Stimulated activated naive CD4-positive, alpha-beta T cell (primary cell): ENCODE measurements around the gene WDFY1.

Experiments
- DNase-seq, 6 experiments: peaks; one replicate each; lab custom pipeline; 2025; lab: John Stamatoyannopoulos, UW

The WDFY1 gene

GRCh38 chr2:223856584-223856983 lies 88.6 kb downstream of the WDFY1 start:
- no peak for DNase-seq

DNA sequence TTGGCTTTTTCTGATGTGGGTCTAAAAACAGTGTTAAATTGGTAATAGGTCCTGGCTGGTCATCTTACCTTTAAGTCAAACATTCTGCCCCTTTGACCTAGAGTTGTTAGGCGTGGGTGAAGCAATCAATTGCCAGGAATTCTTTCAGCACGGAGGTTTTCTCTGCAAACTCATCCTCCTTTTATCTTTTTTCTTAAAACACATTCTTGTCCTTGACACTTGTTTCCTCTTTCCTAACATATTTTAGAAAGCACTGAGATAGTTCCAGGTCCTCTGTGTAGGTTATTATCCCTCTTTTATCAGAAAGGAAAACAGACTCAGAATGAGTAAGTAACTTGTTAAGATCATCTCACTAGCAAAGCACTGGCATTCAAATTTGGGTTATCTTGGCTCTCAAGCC lies 89.1 kb downstream of the WDFY1 start:
- no peak for DNase-seq

GRCh38 chr2:223855426-223855825 lies 89.7 kb downstream of the WDFY1 start:
- no peak for DNase-seq

GRCh38 chr2:223854741-223855140 lies 90.4 kb downstream of the WDFY1 start:
- DNase-seq: no peak

GRCh38 chr2:223853425-223853837 lies 91.7 kb downstream of the WDFY1 start:
- DNase-seq: no peak

DNA sequence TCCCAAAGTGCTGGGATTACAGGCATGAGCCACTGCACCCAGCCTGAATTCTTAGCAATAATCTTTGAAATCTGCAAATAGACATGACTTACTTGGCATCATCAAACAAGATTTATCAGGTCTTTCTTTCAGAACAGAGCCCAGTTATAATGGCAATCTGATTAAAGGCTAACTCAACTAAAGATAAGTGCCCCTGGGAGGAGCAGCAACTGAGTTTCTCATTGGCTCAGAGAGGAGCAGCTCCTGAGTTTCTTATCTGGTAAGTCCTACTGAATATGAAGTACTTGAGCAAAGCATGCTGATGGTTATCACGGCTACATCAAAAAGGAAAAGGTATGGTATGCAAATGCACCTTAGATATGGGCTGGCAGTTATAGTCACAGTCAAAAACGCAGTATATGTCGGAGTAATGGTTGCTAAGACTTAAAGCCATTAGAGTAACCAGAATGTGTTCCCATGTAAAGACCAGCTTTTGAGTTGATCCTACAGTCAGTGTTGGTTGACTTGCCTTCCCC lies 92.8 kb downstream of the WDFY1 start:
- no peak for DNase-seq

- no peak for DNase-seq
Measured at GRCh38 chr2:223847410-223847809, 97.7 kb downstream of the WDFY1 start.

DNA sequence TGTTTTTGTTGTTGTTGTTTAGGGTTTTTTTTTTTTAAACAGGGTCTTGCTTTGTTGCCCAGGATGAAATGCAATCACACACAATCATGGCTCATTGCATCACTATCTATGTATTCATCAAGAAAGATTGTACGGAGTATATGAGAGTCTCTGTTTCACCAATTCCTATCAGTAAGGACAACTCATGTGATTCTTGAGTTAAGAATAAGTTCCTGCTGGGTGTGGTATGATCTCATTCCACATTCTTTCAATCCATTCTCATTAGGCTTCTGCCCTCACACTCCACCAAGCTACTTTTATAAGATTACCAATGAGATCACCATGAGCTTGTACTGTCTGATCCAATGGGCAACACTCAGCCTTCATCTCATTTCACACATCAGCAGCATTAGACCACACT lies 98.6 kb downstream of the WDFY1 start:
- no peak for DNase-seq

DNA sequence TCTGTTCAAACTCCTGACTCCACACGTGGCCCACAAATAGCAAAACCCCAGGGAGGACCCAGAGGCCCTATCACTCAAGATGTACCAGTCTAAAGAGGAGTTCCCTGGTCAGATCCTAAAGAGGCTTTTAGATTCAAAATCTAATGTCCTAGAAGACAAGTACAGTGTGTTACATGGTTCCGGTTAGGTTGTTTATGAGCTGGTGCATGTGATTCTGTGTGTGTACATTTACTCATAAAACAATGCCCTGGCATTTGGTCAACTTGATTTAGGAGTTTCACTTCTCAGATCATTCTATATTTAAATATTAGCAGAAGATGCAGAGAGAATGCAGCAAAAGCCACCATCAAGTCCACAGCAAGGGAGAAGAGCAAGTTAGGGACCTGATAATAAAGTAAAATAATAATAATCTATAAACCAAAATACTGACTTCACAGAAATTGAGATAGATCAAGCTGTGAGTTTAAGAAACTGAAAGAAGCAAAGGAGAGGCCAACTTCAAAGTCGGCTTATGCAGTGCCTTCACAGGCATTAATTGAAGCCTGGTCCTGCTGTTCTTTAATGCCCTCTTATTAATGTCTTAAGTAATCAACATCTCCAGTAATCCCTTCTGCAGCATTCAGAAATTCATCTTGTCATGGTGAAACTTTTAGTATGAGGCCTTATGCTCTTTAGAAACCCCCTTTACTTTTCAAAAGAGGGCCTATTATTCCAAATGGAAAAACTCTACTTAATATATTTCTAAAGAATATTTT lies 103.5 kb downstream of the WDFY1 start:
- no peak for DNase-seq

- DNase-seq: peak; percentile 48 to 70 (median 63)
Measured at GRCh38 chr2:223837287-223838061, 107.7 kb downstream of the WDFY1 start, which contains the start of gene AP1S3. TSS of gene AP1S3 (minus strand) at chr2:223837582. CDS start at chr2:223837450, 132 bp downstream.

GRCh38 chr2:223835701-223836532 lies 109.2 kb downstream of the WDFY1 start:
- DNase-seq: no peak

- DNase-seq: no peak
Measured at GRCh38 chr2:223834431-223834830, 110.7 kb downstream of the WDFY1 start.

DNA sequence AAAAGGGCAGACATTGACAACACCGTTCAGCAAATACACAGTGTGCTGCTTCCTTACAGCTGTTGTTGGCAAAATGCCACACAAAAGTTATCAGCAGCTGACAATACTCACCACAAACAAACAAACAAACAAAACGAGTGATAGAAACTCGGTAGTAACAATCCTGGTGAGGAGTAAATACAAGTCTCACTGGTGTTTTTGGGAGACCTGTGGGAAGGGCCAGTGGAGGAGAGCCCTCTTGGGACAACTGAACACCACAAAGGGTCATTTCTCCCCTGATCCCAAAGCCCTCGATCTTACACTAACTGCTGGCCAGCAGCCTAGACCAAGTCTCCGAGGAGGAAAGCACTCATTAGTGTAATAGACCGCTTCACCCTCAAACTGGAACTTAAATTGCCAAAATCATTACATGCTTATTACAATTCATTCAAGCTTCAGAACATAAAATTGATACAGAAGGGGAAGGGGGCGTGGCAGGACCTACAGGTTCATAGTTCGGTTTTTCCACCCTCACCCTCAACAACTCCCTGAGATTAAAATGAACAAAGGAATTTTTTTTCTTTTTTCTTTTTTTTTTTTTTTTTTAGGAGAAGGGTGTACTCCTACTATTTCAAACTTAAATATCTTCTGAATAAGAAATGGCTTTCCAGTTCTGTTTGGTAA lies 112.8 kb downstream of the WDFY1 start:
- no peak for DNase-seq

GRCh38 chr2:223829128-223829527 lies 116.0 kb downstream of the WDFY1 start:
- DNase-seq: no peak

- DNase-seq: no peak
Measured at GRCh38 chr2:223828314-223828713, 116.8 kb downstream of the WDFY1 start.

- no peak for DNase-seq
Measured at GRCh38 chr2:223826995-223827394, 118.1 kb downstream of the WDFY1 start.
